Mammary epithelial cell (primary cell): ENCODE data around the gene SLC25A22.

Experiments used
- CTCF ChIP-seq, 2 donors: IDR thresholded peaks in 1 of 2; conservative IDR thresholded peaks in 1 of 2; 2 replicates each; pipeline ENCODE4 v1.5.1; 2011 to 2012; ENCODE audit warnings: inconsistent platforms in 2 of 2, low read length in 2 of 2, mild to moderate bottlenecking in 2 of 2, control low read depth in 1 of 2, low read depth in 1 of 2; ENCODE audit not compliant: insufficient read depth in 1 of 2; ENCODE audit errors: extremely low read depth in 1 of 2
- EZH2 ChIP-seq: IDR thresholded peaks from 2 replicates; pipeline ENCODE4 v1.6.1; 2012; ENCODE audit warnings: low read length, inconsistent platforms, borderline replicate concordance

GRCh38 chr11:810040-810567 is 12.0 kb upstream of the SLC25A22 start:
- TF ChIP-seq CTCF (conservative IDR thresholded peaks at IDR 0.05 in 1 of 2, IDR thresholded peaks at IDR 0.05 in 1 of 2; ENCODE audit: extremely low read depth in 1 of 2, insufficient read depth in 1 of 2, low read depth in 1 of 2, low read length in 2 of 2): no peak
- TF ChIP-seq EZH2: no peak
